GM12878 (cell line): Measurements from ENCODE around the gene POLD1. TPM values are rescaled to one million over a fixed set of nuclear protein-coding genes. Genes with fewer than 3 reads are reported as not detected.

Experiments used
- BACH1 ChIP-seq: fragments of 450-650 bp; IDR thresholded peaks from 2 replicates; pipeline ENCODE4 v1.6.1; 2017; ENCODE audit warnings: mild to moderate bottlenecking, borderline replicate concordance
- BHLHE40 ChIP-seq, 2 experiments: fragments of 450-650 bp in 1 of 2; IDR thresholded peaks; 2 replicates each; pipeline ENCODE4 v1.6.1; 2011 to 2017; ENCODE audit warnings: low read depth in 2 of 2, borderline replicate concordance in 1 of 2, improper control_type of control experiment in 1 of 2, low read length in 1 of 2, mild to moderate bottlenecking in 1 of 2
- CHD4 ChIP-seq: fragments of 200-600 bp; sonication (generic); IDR thresholded peaks from 2 replicates; pipeline ENCODE4 v1.6.1; 2016; ENCODE audit warnings: mild to moderate bottlenecking
- MTA2 ChIP-seq: fragments of 450-650 bp; IDR thresholded peaks from 2 replicates; pipeline ENCODE4 v1.6.1; 2016; ENCODE audit warnings: low read depth, mild to moderate bottlenecking, moderate library complexity
- NFYA ChIP-seq: IDR thresholded peaks from 2 replicates; pipeline ENCODE4 v1.6.1; 2011; ENCODE audit warnings: low read depth, mild to moderate bottlenecking, low read length, improper control_type of control experiment, borderline replicate concordance
- RUNX3 ChIP-seq: IDR thresholded peaks from 2 replicates; pipeline ENCODE4 v1.6.1; 2012; ENCODE audit warnings: low read length, inconsistent platforms
- SIN3A ChIP-seq: IDR thresholded peaks from 2 replicates; pipeline ENCODE4 v1.6.1; 2012; ENCODE audit warnings: low read depth, low read length, improper control_type of control experiment
- SIX5 ChIP-seq: IDR thresholded peaks from 2 replicates; pipeline ENCODE4 v1.6.1; 2011; ENCODE audit warnings: mild to moderate bottlenecking, low read depth, low read length, moderate library complexity; ENCODE audit not compliant: severe bottlenecking
- SMARCA5 ChIP-seq: fragments of 450-650 bp; IDR thresholded peaks from 2 replicates; pipeline ENCODE4 v1.6.1; 2017; ENCODE audit warnings: mild to moderate bottlenecking
- SPI1 ChIP-seq: IDR thresholded peaks from 2 replicates; pipeline ENCODE4 v1.6.1; 2011; ENCODE audit warnings: low read depth, mild to moderate bottlenecking, low read length, moderate library complexity, borderline replicate concordance; ENCODE audit not compliant: insufficient read depth
- SUZ12 ChIP-seq: fragments of 200-600 bp; sonication (generic); IDR thresholded peaks from one replicate; pipeline ENCODE4 v1.6.1; 2018; ENCODE audit warnings: antibody characterized with exemption, mild to moderate bottlenecking; ENCODE audit not compliant: unreplicated experiment
- ZNF24 ChIP-seq: fragments of 450-650 bp; IDR thresholded peaks from 2 replicates; pipeline ENCODE4 v1.6.1; 2017; ENCODE audit warnings: antibody characterized with exemption, mild to moderate bottlenecking
- ZNF622 ChIP-seq: fragments of 450-650 bp; IDR thresholded peaks from 2 replicates; pipeline ENCODE4 v1.6.1; 2017; ENCODE audit warnings: mild to moderate bottlenecking, inconsistent platforms
- ZSCAN29 ChIP-seq: fragments of 450-650 bp; IDR thresholded peaks from 2 replicates; pipeline ENCODE4 v1.6.1; 2017; ENCODE audit warnings: mild to moderate bottlenecking, moderate library complexity
- polyA plus RNA-seq, 11 experiments: library from polyadenylated mRNA; depleted of rRNA in 4 of 11; unstranded in 6 of 11; stranded (reverse) in 5 of 11; fragments of >200 nt; fragmentation: Nextera tagmentation in 4 of 11; fragmentation: Illumina TruSeq in 1 of 11; extraction: Ambion mirVana in 4 of 11; extraction: Trizol in 1 of 11; gene quantifications; 1 replicate in 1 of 11; 2 replicates in 10 of 11; pipeline versions ENCODE4 v1.2.1 to v1.2.3, GENCODE V29; 2011 to 2016; ENCODE audit warnings: inconsistent platforms in 2 of 11, missing spikeins in 2 of 11, low read depth in 1 of 11
- total RNA-seq, 4 experiments: library from RNA; depleted of rRNA in 3 of 4; stranded (reverse); fragments of >200 nt in 3 of 4; fragmentation: Illumina TruSeq in 1 of 4; extraction: Trizol in 1 of 4; gene quantifications; 2 replicates each; pipeline versions ENCODE4 v1.2.1 to v1.2.3, GENCODE V29; 2013 to 2021
- TF ChIP-seq, protein P1 (sequence below), 3 experiments: IDR thresholded peaks in 2 of 3; conservative IDR thresholded peaks in 1 of 3; 2 replicates each; pipeline ENCODE4 v1.5.1; 2011; ENCODE audit warnings: low read depth in 3 of 3, low read length in 3 of 3, mild to moderate bottlenecking in 3 of 3, control low read depth in 2 of 3, moderate library complexity in 2 of 3, inconsistent platforms in 1 of 3, mixed read lengths in 1 of 3; ENCODE audit not compliant: control insufficient read depth in 2 of 3, insufficient read depth in 1 of 3; ENCODE audit errors: extremely low read depth in 1 of 3
- TF ChIP-seq, protein P2 (sequence below): IDR thresholded peaks from 2 replicates; pipeline ENCODE4 v1.6.1; 2012; ENCODE audit warnings: low read depth, low read length, improper control_type of control experiment
- TF ChIP-seq, protein P3 (sequence below): fragments of 450-650 bp; IDR thresholded peaks from 2 replicates; pipeline ENCODE4 v1.6.1; 2014; ENCODE audit warnings: mild to moderate bottlenecking
- TF ChIP-seq, protein P4 (sequence below): fragments of 450-650 bp; formaldehyde crosslinking; IDR thresholded peaks from 2 replicates; pipeline ENCODE4 v1.5.0; 2022; ENCODE audit warnings: mild to moderate bottlenecking, missing genetic modification characterization
- TF ChIP-seq, protein P5 (sequence below): fragments of 450-650 bp; IDR thresholded peaks from 2 replicates; pipeline ENCODE4 v1.6.1; 2017; ENCODE audit warnings: mild to moderate bottlenecking
- TF ChIP-seq, protein P6 (sequence below): fragments of 450-650 bp; IDR thresholded peaks from 2 replicates; pipeline ENCODE4 v1.6.1; 2016; ENCODE audit warnings: mild to moderate bottlenecking

Gene POLD1
- total and polyA plus RNA-seq, 10 of the 15 experiments (the other 5 are each of a cell fraction or from before 2014, with no cell fraction given): 0.76 to 165 (median 63.4) TPM

DNA sequence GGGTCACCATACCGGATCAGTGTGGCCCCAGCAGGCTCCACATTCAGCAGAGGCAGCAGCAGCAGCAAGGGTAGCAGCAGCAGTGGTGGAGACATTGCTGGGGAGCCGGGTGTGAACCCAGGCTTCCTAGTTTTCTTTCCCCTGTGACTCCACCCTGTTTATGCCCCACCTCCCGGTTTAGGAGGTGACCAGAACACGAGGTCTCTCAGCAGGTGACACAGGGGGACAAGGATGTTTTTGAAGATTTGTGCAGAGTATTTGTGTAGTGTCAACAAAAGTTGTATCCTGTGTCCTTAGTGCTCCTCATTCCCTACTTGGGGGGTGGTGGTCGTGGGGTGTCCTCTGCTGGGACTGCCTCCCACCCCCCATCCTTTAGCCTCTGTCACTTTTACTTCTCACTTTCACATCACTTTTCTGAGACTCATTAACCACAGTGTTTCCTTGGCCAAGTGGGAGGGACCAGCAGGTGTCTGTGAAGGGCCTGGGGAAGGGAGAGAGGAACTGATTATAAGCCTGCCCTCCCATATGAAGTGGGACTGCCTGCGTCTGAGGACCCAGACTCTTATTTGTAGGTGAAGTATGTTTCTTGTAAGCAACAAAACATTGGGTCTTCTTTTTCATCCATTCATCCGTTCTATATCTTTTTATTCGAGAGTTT lies 39.4 kb upstream of the POLD1 start (continued):
- TF ChIP-seq MTA2 (peak; percentile 92), ZNF24 (no peak), NFYA (no peak), SMARCA5 (0 out of 2 replicates have a peak, but pooled peaks have one; percentile 44), SIX5 (no peak), BHLHE40 (IDR thresholded peaks at IDR 0.05; ENCODE audit: borderline replicate concordance in 1 of 2, low read depth in 2 of 2, low read length in 1 of 2) (peak in 1 of 2 experiments; percentile 84; a peak in 2 of 4 replicates), CHD4 (peak; percentile 96; the same call in 1 of the 2 replicates), RUNX3 (peak; percentile 99), ZSCAN29 (no peak), SIN3A (no peak), BACH1 (peak; percentile 66; the same call in 1 of the 2 replicates), ZNF622 (no peak), SUZ12 (no peak), SPI1 (peak; percentile 96)
- TF ChIP-seq, protein P1, sequence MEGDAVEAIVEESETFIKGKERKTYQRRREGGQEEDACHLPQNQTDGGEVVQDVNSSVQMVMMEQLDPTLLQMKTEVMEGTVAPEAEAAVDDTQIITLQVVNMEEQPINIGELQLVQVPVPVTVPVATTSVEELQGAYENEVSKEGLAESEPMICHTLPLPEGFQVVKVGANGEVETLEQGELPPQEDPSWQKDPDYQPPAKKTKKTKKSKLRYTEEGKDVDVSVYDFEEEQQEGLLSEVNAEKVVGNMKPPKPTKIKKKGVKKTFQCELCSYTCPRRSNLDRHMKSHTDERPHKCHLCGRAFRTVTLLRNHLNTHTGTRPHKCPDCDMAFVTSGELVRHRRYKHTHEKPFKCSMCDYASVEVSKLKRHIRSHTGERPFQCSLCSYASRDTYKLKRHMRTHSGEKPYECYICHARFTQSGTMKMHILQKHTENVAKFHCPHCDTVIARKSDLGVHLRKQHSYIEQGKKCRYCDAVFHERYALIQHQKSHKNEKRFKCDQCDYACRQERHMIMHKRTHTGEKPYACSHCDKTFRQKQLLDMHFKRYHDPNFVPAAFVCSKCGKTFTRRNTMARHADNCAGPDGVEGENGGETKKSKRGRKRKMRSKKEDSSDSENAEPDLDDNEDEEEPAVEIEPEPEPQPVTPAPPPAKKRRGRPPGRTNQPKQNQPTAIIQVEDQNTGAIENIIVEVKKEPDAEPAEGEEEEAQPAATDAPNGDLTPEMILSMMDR (IDR thresholded peaks at IDR 0.05 in 2 of 3, conservative IDR thresholded peaks at IDR 0.05 in 1 of 3; ENCODE audit: control insufficient read depth in 2 of 3, extremely low read depth in 1 of 3, insufficient read depth in 1 of 3, low read depth in 3 of 3, low read length in 3 of 3): no peak
- TF ChIP-seq, protein P2, sequence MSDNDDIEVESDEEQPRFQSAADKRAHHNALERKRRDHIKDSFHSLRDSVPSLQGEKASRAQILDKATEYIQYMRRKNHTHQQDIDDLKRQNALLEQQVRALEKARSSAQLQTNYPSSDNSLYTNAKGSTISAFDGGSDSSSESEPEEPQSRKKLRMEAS: no peak
- TF ChIP-seq, protein P3, sequence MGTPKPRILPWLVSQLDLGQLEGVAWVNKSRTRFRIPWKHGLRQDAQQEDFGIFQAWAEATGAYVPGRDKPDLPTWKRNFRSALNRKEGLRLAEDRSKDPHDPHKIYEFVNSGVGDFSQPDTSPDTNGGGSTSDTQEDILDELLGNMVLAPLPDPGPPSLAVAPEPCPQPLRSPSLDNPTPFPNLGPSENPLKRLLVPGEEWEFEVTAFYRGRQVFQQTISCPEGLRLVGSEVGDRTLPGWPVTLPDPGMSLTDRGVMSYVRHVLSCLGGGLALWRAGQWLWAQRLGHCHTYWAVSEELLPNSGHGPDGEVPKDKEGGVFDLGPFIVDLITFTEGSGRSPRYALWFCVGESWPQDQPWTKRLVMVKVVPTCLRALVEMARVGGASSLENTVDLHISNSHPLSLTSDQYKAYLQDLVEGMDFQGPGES: no peak
- TF ChIP-seq, protein P4, sequence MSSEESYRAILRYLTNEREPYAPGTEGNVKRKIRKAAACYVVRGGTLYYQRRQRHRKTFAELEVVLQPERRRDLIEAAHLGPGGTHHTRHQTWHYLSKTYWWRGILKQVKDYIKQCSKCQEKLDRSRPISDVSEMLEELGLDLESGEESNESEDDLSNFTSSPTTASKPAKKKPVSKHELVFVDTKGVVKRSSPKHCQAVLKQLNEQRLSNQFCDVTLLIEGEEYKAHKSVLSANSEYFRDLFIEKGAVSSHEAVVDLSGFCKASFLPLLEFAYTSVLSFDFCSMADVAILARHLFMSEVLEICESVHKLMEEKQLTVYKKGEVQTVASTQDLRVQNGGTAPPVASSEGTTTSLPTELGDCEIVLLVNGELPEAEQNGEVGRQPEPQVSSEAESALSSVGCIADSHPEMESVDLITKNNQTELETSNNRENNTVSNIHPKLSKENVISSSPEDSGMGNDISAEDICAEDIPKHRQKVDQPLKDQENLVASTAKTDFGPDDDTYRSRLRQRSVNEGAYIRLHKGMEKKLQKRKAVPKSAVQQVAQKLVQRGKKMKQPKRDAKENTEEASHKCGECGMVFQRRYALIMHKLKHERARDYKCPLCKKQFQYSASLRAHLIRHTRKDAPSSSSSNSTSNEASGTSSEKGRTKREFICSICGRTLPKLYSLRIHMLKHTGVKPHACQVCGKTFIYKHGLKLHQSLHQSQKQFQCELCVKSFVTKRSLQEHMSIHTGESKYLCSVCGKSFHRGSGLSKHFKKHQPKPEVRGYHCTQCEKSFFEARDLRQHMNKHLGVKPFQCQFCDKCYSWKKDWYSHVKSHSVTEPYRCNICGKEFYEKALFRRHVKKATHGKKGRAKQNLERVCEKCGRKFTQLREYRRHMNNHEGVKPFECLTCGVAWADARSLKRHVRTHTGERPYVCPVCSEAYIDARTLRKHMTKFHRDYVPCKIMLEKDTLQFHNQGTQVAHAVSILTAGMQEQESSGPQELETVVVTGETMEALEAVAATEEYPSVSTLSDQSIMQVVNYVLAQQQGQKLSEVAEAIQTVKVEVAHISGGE: no peak
- TF ChIP-seq, protein P5, sequence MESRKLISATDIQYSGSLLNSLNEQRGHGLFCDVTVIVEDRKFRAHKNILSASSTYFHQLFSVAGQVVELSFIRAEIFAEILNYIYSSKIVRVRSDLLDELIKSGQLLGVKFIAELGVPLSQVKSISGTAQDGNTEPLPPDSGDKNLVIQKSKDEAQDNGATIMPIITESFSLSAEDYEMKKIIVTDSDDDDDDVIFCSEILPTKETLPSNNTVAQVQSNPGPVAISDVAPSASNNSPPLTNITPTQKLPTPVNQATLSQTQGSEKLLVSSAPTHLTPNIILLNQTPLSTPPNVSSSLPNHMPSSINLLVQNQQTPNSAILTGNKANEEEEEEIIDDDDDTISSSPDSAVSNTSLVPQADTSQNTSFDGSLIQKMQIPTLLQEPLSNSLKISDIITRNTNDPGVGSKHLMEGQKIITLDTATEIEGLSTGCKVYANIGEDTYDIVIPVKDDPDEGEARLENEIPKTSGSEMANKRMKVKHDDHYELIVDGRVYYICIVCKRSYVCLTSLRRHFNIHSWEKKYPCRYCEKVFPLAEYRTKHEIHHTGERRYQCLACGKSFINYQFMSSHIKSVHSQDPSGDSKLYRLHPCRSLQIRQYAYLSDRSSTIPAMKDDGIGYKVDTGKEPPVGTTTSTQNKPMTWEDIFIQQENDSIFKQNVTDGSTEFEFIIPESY: no peak
- TF ChIP-seq, protein P6, sequence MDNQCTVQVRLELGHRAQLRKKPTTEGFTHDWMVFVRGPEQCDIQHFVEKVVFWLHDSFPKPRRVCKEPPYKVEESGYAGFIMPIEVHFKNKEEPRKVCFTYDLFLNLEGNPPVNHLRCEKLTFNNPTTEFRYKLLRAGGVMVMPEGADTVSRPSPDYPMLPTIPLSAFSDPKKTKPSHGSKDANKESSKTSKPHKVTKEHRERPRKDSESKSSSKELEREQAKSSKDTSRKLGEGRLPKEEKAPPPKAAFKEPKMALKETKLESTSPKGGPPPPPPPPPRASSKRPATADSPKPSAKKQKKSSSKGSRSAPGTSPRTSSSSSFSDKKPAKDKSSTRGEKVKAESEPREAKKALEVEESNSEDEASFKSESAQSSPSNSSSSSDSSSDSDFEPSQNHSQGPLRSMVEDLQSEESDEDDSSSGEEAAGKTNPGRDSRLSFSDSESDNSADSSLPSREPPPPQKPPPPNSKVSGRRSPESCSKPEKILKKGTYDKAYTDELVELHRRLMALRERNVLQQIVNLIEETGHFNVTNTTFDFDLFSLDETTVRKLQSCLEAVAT: 0 out of 2 replicates have a peak, but pooled peaks have one; percentile 62
